HG02970 (cell line): ENCODE results near the gene MOCS2.
"Not testable (repeated sequence)": the region's sequence is repeated elsewhere in the genome, so short reads cannot be mapped to it uniquely, and the experiment has no call there.

Source experiments
- ATAC-seq: cut with Tn5 transposase; IDR thresholded peaks from one replicate; pipeline ENCODE4 v1.9.1; 2021; ENCODE audit warnings: mild to moderate bottlenecking, moderate library complexity, moderate number of reproducible peaks; ENCODE audit not compliant: unreplicated experiment, low FRiP score

Gene MOCS2

GRCh38 chr5:53109443-53110127 is at the start of gene MOCS2:
Gene MOCS2 (minus strand): TSS chr5:53109757. CDS start chr5:53107174, 2,583 bp downstream.
- peak; percentile 99 for ATAC-seq

GRCh38 chr5:53151713-53152458 is 42.3 kb upstream of the MOCS2 start:
- ATAC-seq, result no peak

DNA sequence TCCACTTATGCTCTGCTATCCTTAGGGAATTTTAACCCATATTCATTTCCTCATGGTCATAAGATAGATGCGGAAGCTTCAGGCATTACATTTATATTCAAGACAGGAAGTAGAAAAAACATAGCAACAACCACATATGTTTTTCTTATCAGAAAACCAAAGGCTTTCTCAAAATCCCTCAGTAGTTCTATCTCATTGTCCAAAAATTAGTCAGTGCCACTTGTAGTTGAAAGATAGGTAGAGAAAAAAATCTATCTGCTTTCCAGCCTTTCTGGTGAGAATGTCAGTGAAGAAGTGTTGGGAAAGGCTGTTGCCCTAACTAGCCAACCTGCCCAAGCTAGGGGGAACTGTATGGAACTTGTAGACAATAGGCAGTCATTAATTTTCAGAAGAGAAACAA is 23.5 kb upstream of the MOCS2 start:
- no peak for ATAC-seq

DNA sequence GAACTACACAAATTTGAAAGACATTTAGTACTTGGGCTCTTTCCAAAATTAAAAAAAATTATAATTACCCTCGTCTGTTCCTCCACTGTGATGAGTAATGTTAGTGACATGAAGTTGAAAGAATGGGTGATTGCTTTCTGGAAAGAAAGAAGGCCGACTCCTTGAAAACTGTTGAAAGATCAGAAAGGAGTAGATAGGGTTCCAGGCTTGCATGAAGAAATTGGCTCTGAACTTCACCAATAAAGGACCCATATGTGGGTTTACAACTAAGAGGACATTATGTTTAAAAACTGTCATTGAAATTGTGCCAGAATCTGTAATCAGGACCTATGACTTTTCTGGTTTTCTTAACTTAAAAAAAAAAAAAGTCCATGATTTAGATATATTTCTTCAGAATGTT is 20.7 kb upstream of the MOCS2 start:
- ATAC-seq, result no peak

GRCh38 chr5:53128481-53128880 is 18.9 kb upstream of the MOCS2 start:
- ATAC-seq, result no peak

DNA sequence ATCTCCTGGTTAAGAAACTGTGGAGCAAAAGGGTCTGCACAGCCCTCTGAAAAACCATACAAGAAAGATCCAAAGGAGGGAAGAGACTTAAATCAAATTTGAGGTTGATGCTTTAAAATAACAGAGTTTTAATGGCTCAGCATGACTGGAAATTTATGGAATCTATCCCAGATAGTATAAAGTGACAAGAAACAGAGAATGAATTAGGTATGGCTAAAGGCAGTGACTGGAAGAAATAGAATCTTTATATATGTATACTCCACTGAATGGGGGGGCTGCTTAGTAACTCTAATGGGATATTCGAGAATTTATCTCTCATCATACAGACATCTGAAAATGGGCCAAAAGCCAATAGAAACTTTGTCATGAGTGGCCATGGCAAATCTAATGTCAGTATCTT is 17.6 kb upstream of the MOCS2 start:
- ATAC-seq, result no peak

GRCh38 chr5:53126521-53126920 is 17.0 kb upstream of the MOCS2 start:
- ATAC-seq, result no peak

DNA sequence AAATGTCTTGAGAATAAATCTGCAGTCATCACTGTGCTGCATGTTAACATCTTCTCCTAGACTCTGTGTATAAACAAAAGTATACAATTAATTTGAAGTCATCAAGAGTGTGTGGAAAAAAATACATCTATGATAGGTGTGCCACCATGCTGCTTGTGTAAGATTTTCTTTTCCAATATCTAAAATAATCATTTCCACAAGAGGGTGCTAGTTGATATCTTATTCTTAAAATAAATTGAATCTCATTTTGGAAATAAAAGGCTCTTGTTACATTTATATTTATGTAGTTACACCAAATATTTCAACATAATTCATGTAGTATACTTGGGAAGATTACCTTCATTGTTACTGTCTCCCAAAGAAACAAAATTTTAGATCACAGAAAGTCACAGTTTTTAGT is 14.1 kb upstream of the MOCS2 start:
- no peak for ATAC-seq

DNA sequence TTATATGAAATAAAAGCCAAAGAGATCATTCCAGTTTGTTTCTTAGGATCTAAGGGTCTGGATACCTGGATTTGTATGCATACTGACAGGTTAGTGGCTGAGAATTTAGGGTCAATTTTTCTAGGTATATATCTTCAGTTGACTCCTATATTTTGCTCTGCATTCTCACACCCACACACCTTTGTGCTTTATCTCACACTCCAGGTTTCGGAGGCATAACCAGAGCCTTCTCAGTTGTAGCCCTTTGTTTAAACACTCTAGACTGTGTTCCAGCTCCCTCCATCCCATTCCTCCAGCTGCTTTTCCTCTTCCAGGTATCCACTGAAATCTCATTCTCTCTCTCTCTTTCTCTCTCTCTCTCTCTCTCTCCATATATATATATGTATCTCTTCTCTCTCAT is 10.6 kb upstream of the MOCS2 start:
- ATAC-seq, result no peak

DNA sequence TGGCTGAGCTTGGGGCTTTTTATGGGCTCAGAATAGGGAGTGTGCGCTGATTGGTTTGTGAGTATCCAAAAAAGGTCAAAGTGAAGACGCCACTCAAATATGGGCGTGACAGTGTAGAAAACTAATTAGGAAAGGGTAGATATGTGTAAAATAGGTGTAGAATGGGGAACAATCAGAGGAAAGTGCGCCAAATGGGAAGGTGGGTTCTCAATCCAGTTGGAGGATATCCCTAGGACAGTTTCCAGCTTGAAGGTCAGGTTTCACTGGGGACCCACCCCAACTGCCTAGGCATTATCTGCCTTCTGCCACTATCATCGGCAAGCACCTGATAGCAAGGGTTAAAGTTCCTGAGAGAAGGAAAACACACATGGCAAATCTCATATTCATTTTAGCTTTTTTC is 9.3 kb upstream of the MOCS2 start:
- ATAC-seq, result no peak

DNA sequence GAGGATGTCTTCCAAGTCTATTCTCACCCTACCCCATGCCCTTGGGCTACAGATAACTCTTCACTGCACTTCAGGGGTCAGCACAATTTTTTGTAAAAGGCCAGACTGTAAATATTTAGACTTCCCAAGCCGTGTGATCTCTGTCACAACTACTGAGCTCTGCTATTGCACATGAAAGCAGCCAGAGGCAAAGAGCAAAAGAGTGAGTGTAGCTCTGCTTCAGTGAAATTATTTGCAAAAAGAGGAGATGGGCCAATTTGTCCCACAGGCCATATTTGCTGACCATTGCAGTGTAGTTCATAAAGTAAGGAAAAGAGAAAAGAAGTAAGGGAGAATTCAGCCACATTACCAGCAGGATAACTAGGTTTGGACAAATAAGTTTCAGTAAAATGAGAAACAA is 7.0 kb upstream of the MOCS2 start:
- no peak for ATAC-seq

DNA sequence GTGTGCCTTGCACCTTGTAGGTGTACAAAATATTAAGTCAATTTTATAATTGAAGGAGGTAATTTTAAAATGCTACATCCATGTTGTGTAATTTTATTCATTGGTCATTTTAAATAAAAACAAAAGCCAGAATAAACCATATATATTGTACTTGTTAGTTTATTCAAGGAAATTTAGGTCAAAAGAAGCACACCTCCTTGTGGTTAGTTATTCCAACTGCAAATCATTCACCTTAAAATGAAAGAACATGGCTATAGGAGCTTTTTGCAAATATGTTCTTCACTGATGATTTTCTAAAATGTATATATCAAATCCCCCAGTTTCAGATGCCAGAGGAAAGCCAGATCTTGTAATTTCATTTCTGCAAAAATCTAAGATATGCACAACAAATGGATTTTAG is 5.4 kb upstream of the MOCS2 start:
- no peak for ATAC-seq

- ATAC-seq, result no peak
Measured at GRCh38 chr5:53113947-53114346, 4.4 kb upstream of the MOCS2 start.

DNA sequence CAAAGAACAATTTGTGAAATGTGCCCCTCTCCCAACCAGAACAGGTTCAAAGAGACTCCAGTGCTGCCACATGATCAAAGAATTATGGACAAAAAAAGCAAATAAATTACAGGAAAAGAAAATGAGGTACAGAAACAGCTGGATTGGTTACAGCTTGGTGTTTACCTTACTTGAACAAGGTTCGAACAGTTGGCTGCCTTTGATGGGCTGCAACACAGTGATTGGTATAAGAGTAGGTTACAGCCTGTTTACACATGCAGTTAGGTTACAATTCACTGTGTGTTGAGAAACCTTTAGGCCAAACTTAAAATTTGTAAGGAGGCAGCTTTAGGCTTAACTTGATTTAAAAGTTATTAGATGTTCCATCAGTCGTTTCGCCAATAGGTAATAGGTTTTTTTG is 3.4 kb upstream of the MOCS2 start:
- ATAC-seq, result no peak

DNA sequence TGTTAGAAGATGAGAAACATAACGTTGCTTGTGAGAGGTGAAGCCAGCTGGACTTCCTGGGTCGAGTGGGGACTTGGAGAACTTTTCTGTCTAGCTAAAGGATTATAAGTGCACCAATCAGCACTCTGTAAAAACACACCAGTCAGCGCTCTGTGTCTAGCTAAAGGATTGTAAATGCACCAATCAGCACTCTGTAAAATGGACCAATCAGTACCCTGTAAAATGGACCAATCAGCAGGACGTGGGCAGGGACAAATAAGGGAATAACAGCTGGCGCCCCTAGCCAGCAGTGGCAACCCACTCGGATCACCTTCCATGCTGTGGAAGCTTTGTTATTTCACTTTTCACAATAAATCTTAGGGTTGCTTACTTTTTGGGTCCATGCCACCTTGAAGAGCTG is 2.8 kb upstream of the MOCS2 start:
- ATAC-seq, result not testable (repeated sequence)

GRCh38 chr5:53111139-53111538 is 1.6 kb upstream of the MOCS2 start:
- ATAC-seq, result no peak

- ATAC-seq, result peak; percentile 1
Measured at GRCh38 chr5:53110156-53110555, 599 bp upstream of the MOCS2 start.

GRCh38 chr5:53109056-53109442 is 508 bp downstream of the MOCS2 start:
- no peak for ATAC-seq

DNA sequence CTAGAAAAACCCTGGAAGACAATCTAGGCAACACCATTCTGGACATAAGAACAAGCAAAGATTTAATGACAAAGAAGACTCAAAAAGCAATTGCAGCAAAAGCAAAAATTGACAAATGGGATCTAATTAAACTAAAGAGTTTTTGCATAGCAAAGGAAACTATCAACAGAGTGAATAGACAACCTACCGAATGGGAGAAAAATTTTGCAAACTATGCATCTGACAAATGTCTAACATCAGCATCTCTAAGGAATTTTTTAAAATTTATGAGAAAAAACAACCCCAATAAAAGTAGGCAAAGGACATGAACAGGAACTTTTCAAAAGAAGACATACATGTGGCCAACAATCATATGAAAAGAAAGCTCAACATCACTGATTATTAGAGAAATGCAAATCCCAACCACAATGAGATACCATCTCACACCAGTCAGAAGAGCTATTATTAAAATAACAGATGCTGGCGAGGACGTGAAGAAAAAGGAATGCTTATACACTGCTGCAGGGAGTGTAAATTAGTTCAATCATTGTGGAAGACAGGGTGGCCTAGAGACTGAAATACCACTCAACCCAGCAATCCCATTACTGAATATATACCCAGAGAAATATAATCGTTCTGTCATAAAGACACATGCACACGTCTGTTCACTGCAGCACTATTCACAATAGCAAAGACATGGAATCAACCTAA is 3.8 kb downstream of the MOCS2 start:
- no peak for ATAC-seq

DNA sequence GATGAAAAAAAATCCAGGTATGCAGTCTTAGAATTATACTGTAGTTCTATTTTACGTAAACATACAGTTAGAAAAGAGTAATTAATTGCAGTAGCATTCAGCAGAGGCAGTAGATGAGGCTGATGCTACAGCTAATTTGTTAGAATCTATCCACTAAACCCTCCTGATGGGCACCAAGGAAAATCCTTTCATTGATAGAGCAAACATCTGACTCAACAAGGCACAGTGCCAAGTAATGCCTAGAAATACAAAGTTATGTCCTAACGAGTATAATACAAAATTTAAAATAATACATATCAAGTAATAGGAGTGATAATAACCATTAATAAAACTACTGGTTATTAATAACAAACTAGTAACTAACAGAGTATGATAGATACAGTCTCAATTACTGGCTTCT is 9.0 kb downstream of the MOCS2 start:
- ATAC-seq, result no peak

DNA sequence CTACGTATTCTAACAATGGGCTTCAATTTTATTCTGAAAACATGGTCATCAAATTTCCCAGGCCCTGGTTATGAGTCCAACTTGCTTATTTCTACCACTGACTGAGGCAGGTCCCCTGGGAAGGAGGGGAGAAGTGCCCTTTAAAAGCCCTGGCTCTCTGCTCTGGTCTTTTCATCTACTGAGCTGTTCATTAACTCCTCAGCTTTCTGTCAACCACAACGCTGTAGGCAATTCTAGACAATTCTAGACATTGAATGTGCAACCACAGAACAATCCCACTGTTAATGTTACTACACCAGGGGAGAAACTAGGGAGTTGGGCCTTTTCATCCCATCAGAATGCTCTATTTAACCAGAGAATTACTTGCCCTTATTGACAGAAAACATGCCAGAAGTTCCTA is 10.0 kb downstream of the MOCS2 start:
- ATAC-seq, result no peak
